Heart left ventricle (tissue), 13 donors: Measurements from ENCODE around the gene ALCAM.

Source experiments
- CTCF ChIP-seq, 12 donors: fragments of 200-600 bp; sonication (generic) in 4 of 12; IDR thresholded peaks; one replicate each; pipeline versions ENCODE4 v1.5.0 to v1.8.0; 2018 to 2022; ENCODE audit warnings: antibody characterized with exemption in 12 of 12, mild to moderate bottlenecking in 5 of 12
- POLR2A ChIP-seq, 2 donors: fragments of 450-650 bp; IDR thresholded peaks; one replicate each; pipeline ENCODE4 v1.6.1; 2017; ENCODE audit warnings: antibody characterized with exemption in 2 of 2, mild to moderate bottlenecking in 2 of 2, moderate library complexity in 2 of 2
- donor health status: ischemic (EF 13 %, LVEDD 7.1; RV severe dilation, severe dysfunction).
- donor health status: DM: no; HTN: yes; CAD: no.
- donor health status: DM: no; HTN: no; CAD: no.
- donor health status: ischemic (EF 25% LVEDD 6.9; RV normal size, moderate dysfunction).
- donor health status: ischemic (EF 25% LVEDD 5.7; RV mildly dilated, moderate dysfunction).
- donor health status: ischemic (EF 35%, LVEDD 5.7; RV mildly dilated, moderate dysfunction).
- donor health status: nonischemic (EF 11% LVEDD 7.7; RV severe dilation, severe dysfunction).
- donor health status: DM: yes; HTN: yes; CAD: no.
- donor health status: PGD.
- donor health status: ischemic (EF 29% LVEDD 5.4; RV normal size, mild dysfunction).
- donor health status: nonischemic (EF 23%, LVEDD 6.1; RV moderate dilation, normal function).

DNA sequence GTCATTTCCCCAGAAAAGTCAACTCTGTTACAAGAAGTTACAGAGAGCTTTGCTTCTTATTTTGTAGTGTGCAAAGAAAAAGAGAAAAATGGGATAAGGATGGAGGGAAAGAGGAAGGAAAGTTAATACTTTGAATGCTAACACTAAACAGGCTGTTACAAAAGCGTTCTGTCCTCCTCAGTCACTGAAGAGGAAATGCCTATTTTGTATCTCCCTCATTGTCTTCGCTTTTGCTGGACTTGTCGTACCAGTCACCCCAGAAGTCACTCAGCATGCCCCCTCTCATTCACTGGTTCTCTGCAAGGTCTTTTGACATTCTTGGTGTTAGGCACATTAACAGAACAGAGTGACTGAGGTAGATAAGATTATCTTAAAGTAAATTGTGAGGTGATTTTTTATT, 129.6 kb downstream of the ALCAM start:
- TF ChIP-seq POLR2A (IDR thresholded peaks at IDR 0.05) (no peak), CTCF (IDR thresholded peaks at IDR 0.05) (no peak)
